SK-N-MC (cell line): Measurements from ENCODE around the gene TMTC1.
"Not testable (repeated sequence)": the region's sequence is repeated elsewhere in the genome, so short reads cannot be mapped to it uniquely, and the experiment has no call there.

Experiments used
- DNase-seq: peaks from one replicate; pipeline ENCODE4 v3.0.0-alpha.2; 2011; ENCODE audit warnings: low read depth, low spot score
- H3K27ac ChIP-seq: fragments of 200-600 bp; sonication (generic); 2 replicates; pipeline ENCODE4 v1.5.1; 2016; ENCODE audit warnings: mixed run types
- H3K36me3 ChIP-seq: fragments of 200-600 bp; sonication (generic); 2 replicates; pipeline ENCODE4 v1.6.1; 2017; ENCODE audit warnings: antibody characterized with exemption, low read length, mixed read lengths; ENCODE audit not compliant: insufficient read depth
- H3K4me3 ChIP-seq: fragments of 200-600 bp; sonication (generic); 2 replicates; pipeline ENCODE4 v1.5.1; 2016
- H3K9ac ChIP-seq: fragments of 200-600 bp; sonication (generic); 2 replicates; pipeline ENCODE4 v1.8.0; 2017; ENCODE audit warnings: mixed run types, mixed read lengths; ENCODE audit not compliant: insufficient read length
- H3K9me3 ChIP-seq: fragments of 200-600 bp; sonication (generic); 2 replicates; pipeline ENCODE4 v1.6.1; 2017; ENCODE audit warnings: low read depth, mild to moderate bottlenecking, antibody characterized with exemption, low read length, moderate library complexity, mixed read lengths
- EZH2 ChIP-seq: fragments of 200-600 bp; sonication (generic); IDR thresholded peaks from one replicate; pipeline ENCODE4 v1.6.1; 2017; ENCODE audit warnings: antibody characterized with exemption
- FOXP2 ChIP-seq: optimal IDR thresholded peaks from 2 replicates; pipeline ENCODE3; 2011; ENCODE audit warnings: mild to moderate bottlenecking, moderate library complexity; ENCODE audit not compliant: insufficient read depth; ENCODE audit errors: extremely low read length, control extremely low read depth
- POLR2AphosphoS5 ChIP-seq: IDR thresholded peaks from 2 replicates; pipeline ENCODE4 v1.6.1; 2012; ENCODE audit warnings: mild to moderate bottlenecking, low read depth, low read length, borderline replicate concordance

Gene TMTC1

GRCh38 chr12:29783773-29784666 is at the start of gene TMTC1:
TMTC1 (minus strand) TSS chr12:29783942; CDS start chr12:29783751, 191 bp downstream.
- Histone ChIP-seq H3K36me3 (no peaks in the 10 kb centered on the region), H3K9me3 (no peaks in the 10 kb centered on the region), H3K4me3 (peak within 1 kb of the TSS; percentile 74), H3K9ac (no peak within 1 kb of the TSS), H3K27ac (no peak within 1 kb of the TSS)
- DNase-seq: no peak
- no peak for TF ChIP-seq EZH2

- Histone ChIP-seq H3K36me3 (no peaks in the 10 kb centered on the region), H3K27ac (no peak overlapping the region), H3K9me3 (no peaks in the 10 kb centered on the region), H3K9ac (no peak overlapping the region), H3K4me3 (no peak overlapping the region)
- no peak for DNase-seq
- TF ChIP-seq POLR2AphosphoS5 (no peak), FOXP2 (no peak), EZH2 (no peak)
Observed at GRCh38 chr12:29831173-29831572, 47.4 kb upstream of the TMTC1 start.

- H3K4me3 ChIP-seq: no peak overlapping the region
- no peaks in the 10 kb centered on the region for H3K9me3 ChIP-seq
- no peak for TF ChIP-seq EZH2
- TF ChIP-seq POLR2AphosphoS5: no peak
- TF ChIP-seq FOXP2: no peak
- H3K27ac ChIP-seq: no peak overlapping the region
- no peak overlapping the region for H3K9ac ChIP-seq
- no peak for DNase-seq
- no peaks in the 10 kb centered on the region for H3K36me3 ChIP-seq
Observed at GRCh38 chr12:29830391-29830790, 46.6 kb upstream of the TMTC1 start.

- Histone ChIP-seq H3K27ac (no peak overlapping the region), H3K9me3 (no peaks in the 10 kb centered on the region), H3K36me3 (no peaks in the 10 kb centered on the region), H3K4me3 (no peak overlapping the region), H3K9ac (no peak overlapping the region)
- TF ChIP-seq EZH2 (no peak), FOXP2 (no peak), POLR2AphosphoS5 (no peak)
- DNase-seq: no peak
Observed at GRCh38 chr12:29818916-29819623, 35.3 kb upstream of the TMTC1 start.

GRCh38 chr12:29816874-29817725 is 33.4 kb upstream of the TMTC1 start:
- DNase-seq: no peak
- Histone ChIP-seq H3K4me3 (no peak overlapping the region), H3K27ac (no peak overlapping the region), H3K9ac (no peak overlapping the region), H3K36me3 (no peaks in the 10 kb centered on the region), H3K9me3 (no peaks in the 10 kb centered on the region)
- TF ChIP-seq EZH2 (no peak), POLR2AphosphoS5 (no peak), FOXP2 (no peak)

GRCh38 chr12:29809616-29810361 is 26.0 kb upstream of the TMTC1 start:
- not testable (repeated sequence) for H3K27ac ChIP-seq, H3K9me3 ChIP-seq, H3K4me3 ChIP-seq, DNase-seq, H3K36me3 ChIP-seq, H3K9ac ChIP-seq

- Histone ChIP-seq H3K4me3 (no peak overlapping the region), H3K36me3 (no peaks in the 10 kb centered on the region), H3K9me3 (no peaks in the 10 kb centered on the region), H3K9ac (no peak overlapping the region), H3K27ac (no peak overlapping the region)
- no peak for TF ChIP-seq FOXP2
- TF ChIP-seq EZH2: no peak
- TF ChIP-seq POLR2AphosphoS5: no peak
- DNase-seq: no peak
Observed at GRCh38 chr12:29807129-29807528, 23.4 kb upstream of the TMTC1 start.

GRCh38 chr12:29804019-29804418 is 20.3 kb upstream of the TMTC1 start:
- DNase-seq: no peak
- TF ChIP-seq POLR2AphosphoS5: no peak
- no peak for TF ChIP-seq EZH2
- no peak for TF ChIP-seq FOXP2
- no peak overlapping the region for H3K4me3 ChIP-seq
- no peaks in the 10 kb centered on the region for H3K9me3 ChIP-seq
- H3K36me3 ChIP-seq: no peaks in the 10 kb centered on the region
- H3K9ac ChIP-seq: no peak overlapping the region
- H3K27ac ChIP-seq: no peak overlapping the region
